Epithelial cell of proximal tubule (primary cell): ENCODE data around the gene UBE2R2. TPM values are rescaled to one million over a fixed set of nuclear protein-coding genes. Genes with fewer than 3 reads are reported as not detected.
"Not testable (repeated sequence)": the region's sequence is repeated elsewhere in the genome, so short reads cannot be mapped to it uniquely, and the experiment has no call there.

Experiments
- DNase-seq: peaks from one replicate; pipeline ENCODE4 v3.0.0-alpha.2; 2011; ENCODE audit warnings: low read depth
- H3K4me3 ChIP-seq: 2 replicates; pipeline ENCODE4 v1.5.1; 2011; ENCODE audit warnings: low read depth, mild to moderate bottlenecking, low read length
- total RNA-seq: library from RNA; depleted of rRNA; stranded (reverse); fragments of >200 nt; gene quantifications from 2 replicates; pipeline ENCODE4 v1.2.3, GENCODE V29; 2015
- TF ChIP-seq, protein P1 (sequence below): conservative IDR thresholded peaks from 2 replicates; pipeline ENCODE4 v1.5.1; 2012; ENCODE audit warnings: low read depth, mild to moderate bottlenecking, low read length

The UBE2R2 gene
- total RNA-seq, 1 donor from 2014 or later = 27.4 TPM

DNA sequence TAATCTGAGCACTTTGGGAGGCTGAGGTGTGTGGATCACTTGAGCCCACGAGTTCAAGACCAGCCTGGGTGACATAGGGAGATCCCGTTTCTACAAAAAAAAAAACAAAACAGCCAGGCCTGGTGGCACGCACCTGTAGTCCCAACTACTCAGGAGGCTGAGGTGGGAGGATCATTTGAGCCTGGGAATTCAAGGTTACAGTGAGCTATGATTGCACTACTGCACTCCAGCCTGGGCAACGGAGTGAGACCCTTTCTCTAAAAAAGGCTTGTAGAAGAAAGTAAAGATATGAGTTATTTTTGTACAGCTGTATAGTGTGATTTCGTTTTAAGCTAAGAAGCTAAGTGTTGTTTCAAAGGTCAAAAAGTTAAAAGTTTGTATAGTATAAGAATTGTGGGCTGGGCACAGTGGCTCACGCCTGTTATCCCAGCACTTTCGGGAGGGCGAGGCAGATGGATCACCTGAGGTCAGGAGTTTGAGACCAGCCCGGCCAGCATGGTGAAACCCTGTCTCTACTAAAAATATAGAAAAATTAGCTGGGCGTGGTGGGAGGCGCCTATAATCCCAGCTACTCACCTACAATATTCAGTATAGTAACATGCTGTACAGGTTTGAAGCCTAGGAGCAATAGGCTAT lies 18.8 kb downstream of the UBE2R2 start:
- H3K4me3 ChIP-seq = no peak overlapping the region
- no peak for DNase-seq
- TF ChIP-seq, protein P1, sequence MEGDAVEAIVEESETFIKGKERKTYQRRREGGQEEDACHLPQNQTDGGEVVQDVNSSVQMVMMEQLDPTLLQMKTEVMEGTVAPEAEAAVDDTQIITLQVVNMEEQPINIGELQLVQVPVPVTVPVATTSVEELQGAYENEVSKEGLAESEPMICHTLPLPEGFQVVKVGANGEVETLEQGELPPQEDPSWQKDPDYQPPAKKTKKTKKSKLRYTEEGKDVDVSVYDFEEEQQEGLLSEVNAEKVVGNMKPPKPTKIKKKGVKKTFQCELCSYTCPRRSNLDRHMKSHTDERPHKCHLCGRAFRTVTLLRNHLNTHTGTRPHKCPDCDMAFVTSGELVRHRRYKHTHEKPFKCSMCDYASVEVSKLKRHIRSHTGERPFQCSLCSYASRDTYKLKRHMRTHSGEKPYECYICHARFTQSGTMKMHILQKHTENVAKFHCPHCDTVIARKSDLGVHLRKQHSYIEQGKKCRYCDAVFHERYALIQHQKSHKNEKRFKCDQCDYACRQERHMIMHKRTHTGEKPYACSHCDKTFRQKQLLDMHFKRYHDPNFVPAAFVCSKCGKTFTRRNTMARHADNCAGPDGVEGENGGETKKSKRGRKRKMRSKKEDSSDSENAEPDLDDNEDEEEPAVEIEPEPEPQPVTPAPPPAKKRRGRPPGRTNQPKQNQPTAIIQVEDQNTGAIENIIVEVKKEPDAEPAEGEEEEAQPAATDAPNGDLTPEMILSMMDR = no peak

DNA sequence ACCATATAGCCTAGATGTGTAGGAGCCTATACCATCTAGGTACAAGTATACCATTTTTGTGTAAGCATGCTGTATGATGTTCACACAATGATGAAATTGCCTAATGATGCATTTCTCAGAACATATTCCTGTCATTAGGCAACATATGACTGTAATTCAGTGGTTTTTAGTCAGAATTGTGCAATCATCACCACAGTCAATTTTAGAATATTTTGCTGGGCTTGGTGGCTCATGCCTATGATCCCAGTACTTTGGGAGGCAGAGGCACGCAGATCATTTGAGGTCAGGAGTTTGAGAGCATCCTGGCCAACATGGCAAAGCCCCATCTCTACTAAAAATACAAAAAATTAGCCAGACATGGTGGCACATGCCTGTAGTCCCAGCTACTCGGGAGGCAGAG lies 19.3 kb downstream of the UBE2R2 start:
- not testable (repeated sequence) for DNase-seq, H3K4me3 ChIP-seq

DNA sequence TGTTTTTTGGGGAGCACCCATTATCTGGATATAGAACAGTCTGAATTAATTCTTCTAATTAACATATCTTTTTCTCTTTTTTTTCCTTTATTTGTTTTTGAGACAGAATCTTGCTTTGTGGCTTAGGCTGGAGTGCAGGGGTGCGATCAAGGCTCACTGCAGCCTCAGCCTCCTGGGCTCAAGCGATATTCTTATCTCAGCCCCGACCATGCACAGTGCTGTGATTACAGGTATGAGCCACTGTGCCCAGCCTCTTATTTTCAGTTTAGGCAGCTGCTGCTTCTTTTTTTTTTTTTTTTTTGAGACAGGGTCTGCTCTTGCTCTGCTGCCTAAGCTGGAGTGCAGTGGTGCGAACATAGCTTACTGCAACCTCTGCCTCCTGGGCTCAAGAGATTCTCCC lies 20.2 kb downstream of the UBE2R2 start:
- H3K4me3 ChIP-seq = no peak overlapping the region
- DNase-seq = no peak
- TF ChIP-seq, protein P1 = no peak

DNA sequence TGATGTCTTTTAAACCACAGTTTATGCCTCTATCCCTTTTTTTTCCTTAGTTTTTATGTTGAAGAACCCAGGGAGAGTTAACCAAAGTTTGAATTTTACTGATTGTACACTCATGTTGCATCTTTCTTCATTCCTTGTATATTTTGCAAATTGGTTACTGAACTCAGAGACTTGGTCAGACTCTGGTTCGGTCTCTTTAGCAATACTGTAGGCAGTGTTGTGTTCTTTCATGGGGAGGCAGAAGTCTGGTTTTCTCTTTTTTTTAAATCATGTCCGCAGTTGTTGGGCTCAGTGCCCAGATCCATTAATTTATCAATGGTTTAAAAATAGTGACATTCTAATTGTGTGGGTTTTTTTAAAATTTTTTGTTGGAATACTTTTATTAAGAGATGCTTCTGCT lies 23.4 kb downstream of the UBE2R2 start:
- TF ChIP-seq, protein P1 = no peak
- no peak for DNase-seq
- H3K4me3 ChIP-seq = no peak overlapping the region

DNA sequence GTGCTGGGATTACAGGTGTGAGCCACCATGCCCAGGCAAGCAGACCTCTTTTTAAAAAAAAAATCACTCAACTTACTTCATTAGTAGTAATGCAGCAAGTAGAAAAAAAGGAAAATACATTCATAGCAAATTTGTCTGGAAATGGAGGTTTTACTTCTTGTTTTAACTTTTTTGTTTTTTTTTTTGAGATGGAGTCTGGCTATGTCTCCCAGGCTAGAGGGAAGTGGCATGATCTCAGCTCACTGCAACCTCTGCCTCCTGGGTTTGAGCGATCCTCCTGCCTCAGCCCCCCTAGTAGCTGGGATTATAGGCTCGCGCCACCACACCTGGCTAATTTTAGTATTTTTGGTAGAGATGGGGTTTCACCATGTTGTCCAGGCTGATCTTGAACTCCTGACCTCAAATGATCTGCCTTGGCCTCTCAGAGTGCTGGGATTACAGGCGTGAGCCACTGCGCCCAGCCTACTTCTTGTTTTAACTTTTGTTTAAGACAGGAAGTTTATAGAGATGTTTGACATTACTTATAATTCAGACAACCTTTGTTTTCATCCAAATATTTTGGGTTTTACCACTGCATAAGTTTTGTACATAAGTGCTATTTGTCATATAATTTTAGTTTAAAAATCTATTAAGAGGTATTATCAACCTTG lies 26.5 kb downstream of the UBE2R2 start:
- DNase-seq = no peak
- H3K4me3 ChIP-seq = no peak overlapping the region
- TF ChIP-seq, protein P1 = no peak

DNA sequence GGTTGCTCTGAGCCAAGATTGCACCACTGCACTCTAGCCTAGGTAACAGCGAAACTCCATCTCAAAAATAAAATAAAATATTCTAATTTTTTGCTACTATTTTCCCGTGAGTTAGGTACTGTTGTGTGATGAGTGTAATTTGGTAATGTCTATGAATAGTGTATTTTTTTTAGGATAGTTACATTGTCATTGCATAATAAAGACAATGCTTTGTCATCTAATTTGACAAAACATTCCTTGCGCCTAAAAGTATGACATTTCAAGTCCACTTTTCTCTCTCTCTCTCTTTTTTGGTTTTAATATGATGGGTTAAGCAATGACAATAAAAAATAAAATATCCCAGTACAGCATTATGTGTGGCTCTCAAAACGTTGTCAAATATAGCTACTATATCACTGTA lies 29.3 kb downstream of the UBE2R2 start:
- DNase-seq = no peak
- H3K4me3 ChIP-seq = no peak overlapping the region

DNA sequence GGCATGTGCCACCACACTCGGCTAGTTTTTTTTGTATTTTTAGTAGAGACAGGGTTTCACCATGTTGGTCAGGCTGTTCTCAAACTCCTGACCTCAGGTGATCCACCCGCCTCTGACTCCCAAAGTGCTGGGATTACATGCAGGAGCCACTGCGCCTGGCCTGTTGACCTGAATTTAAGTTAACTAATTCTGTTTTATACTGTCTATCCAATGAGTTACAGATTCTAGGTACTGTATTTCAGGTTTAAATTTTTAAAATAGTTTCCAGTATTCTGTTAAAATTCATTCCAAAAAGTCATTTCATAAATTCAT lies 30.9 kb downstream of the UBE2R2 start:
- H3K4me3 ChIP-seq, DNase-seq: not testable (repeated sequence)

More for the DNA sequence above, 29.3 kb downstream of the UBE2R2 start:
- TF ChIP-seq, protein P1 = no peak

DNA sequence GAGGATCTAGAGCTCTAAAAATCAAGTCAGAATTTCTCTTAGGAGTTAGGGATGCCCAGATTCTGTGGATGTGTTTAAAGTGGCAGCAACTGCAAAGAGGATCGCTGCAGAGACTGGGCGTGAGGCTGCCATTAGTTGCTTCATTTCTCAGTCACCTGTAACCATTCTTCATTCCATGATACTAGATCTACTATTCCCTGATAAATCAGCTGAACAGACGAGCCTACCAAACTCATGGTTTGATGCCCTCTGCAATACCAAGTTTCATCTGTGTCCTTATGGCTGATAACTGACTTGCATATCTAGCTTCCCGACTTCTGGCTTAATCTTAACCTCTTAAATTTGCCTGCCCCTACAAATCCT lies 33.3 kb downstream of the UBE2R2 start:
- TF ChIP-seq, protein P1 = no peak
- no peak overlapping the region for H3K4me3 ChIP-seq
- DNase-seq = no peak
